ENCODE results near the gene XPR1. TPM values are rescaled to one million over a fixed set of nuclear protein-coding genes. Genes with fewer than 3 reads are reported as not detected.
"Not testable (repeated sequence)": the region's sequence is repeated elsewhere in the genome, so short reads cannot be mapped to it uniquely, and the experiment has no call there.

The XPR1 gene
- polyA plus RNA-seq, 4 donors = 36.1 to 43.1 (median 40.9) TPM

- DNase-seq (ENCODE audit: low read depth in 4 of 4, low spot score in 3 of 4) = no peak
Observed at GRCh38 chr1:180777072-180777689, 145.4 kb downstream of the XPR1 start.

- no peak for DNase-seq (ENCODE audit: low read depth in 4 of 4, low spot score in 3 of 4)
Observed at GRCh38 chr1:180778782-180779398, 147.1 kb downstream of the XPR1 start.

GRCh38 chr1:180779584-180779983, 147.8 kb downstream of the XPR1 start:
- DNase-seq (ENCODE audit: low read depth in 4 of 4, low spot score in 3 of 4) = no peak

GRCh38 chr1:180781718-180782117, 149.9 kb downstream of the XPR1 start:
- no peak for DNase-seq (ENCODE audit: low read depth in 4 of 4, low spot score in 3 of 4)

- DNase-seq (ENCODE audit: low read depth in 4 of 4, low spot score in 3 of 4) = no peak
Observed at GRCh38 chr1:180785291-180785690, 153.5 kb downstream of the XPR1 start.

- no peak for DNase-seq (ENCODE audit: low read depth in 4 of 4, low spot score in 3 of 4)
Observed at GRCh38 chr1:180785887-180786286, 154.1 kb downstream of the XPR1 start.

- DNase-seq (ENCODE audit: low read depth in 4 of 4, low spot score in 3 of 4) = no peak
Observed at GRCh38 chr1:180786624-180787023, 154.8 kb downstream of the XPR1 start.

GRCh38 chr1:180787628-180788307, 155.9 kb downstream of the XPR1 start:
- no peak for DNase-seq (ENCODE audit: low read depth in 4 of 4, low spot score in 3 of 4)

- DNase-seq (ENCODE audit: low read depth in 4 of 4, low spot score in 3 of 4) = no peak
Observed at GRCh38 chr1:180789460-180789859, 157.6 kb downstream of the XPR1 start.

- DNase-seq (ENCODE audit: low read depth in 4 of 4, low spot score in 3 of 4) = not testable (repeated sequence)
Observed at GRCh38 chr1:180791152-180791551, 159.3 kb downstream of the XPR1 start.

- no peak for DNase-seq (ENCODE audit: low read depth in 4 of 4, low spot score in 3 of 4)
Observed at GRCh38 chr1:180791806-180792205, 160.0 kb downstream of the XPR1 start.

GRCh38 chr1:180793451-180793850, 161.6 kb downstream of the XPR1 start:
- no peak for DNase-seq (ENCODE audit: low read depth in 4 of 4, low spot score in 3 of 4)

GRCh38 chr1:180796897-180797640, 165.2 kb downstream of the XPR1 start:
- DNase-seq (ENCODE audit: low read depth in 4 of 4, low spot score in 3 of 4) = no peak

GRCh38 chr1:180800945-180801344, 169.1 kb downstream of the XPR1 start:
- no peak for DNase-seq (ENCODE audit: low read depth in 4 of 4, low spot score in 3 of 4)

GRCh38 chr1:180802813-180803212, 171.0 kb downstream of the XPR1 start:
- no peak for DNase-seq (ENCODE audit: low read depth in 4 of 4, low spot score in 3 of 4)

- no peak for DNase-seq (ENCODE audit: low read depth in 4 of 4, low spot score in 3 of 4)
Observed at GRCh38 chr1:180805316-180805715, 173.5 kb downstream of the XPR1 start.

- DNase-seq (ENCODE audit: low read depth in 4 of 4, low spot score in 3 of 4) = no peak
Observed at GRCh38 chr1:180811298-180811697, 179.5 kb downstream of the XPR1 start.

GRCh38 chr1:180811886-180812285, 180.1 kb downstream of the XPR1 start:
- DNase-seq (ENCODE audit: low read depth in 4 of 4, low spot score in 3 of 4) = no peak

- DNase-seq (ENCODE audit: low read depth in 4 of 4, low spot score in 3 of 4) = no peak
Observed at GRCh38 chr1:180814258-180814657, 182.4 kb downstream of the XPR1 start.

- DNase-seq (ENCODE audit: low read depth in 4 of 4, low spot score in 3 of 4) = no peak
Observed at GRCh38 chr1:180815188-180815587, 183.4 kb downstream of the XPR1 start.

- DNase-seq (ENCODE audit: low read depth in 4 of 4, low spot score in 3 of 4) = no peak
Observed at GRCh38 chr1:180816132-180816531, 184.3 kb downstream of the XPR1 start.

All from right renal pelvis (tissue), 4 donors.